ENCODE results near the gene NUAK1. TPM values are rescaled to one million over a fixed set of nuclear protein-coding genes. Genes with fewer than 3 reads are reported as not detected.
A peak's percentile ranks its signal among the peaks of the same experiment; 100 is the strongest.

The NUAK1 gene
- total RNA-seq, 1 donor from 2014 or later: 23.4 TPM

- H3K27me3 Mint-ChIP-seq (ENCODE audit: low read depth): no peaks in the 10 kb centered on the region
- no peaks in the 10 kb centered on the region for H3K36me3 Mint-ChIP-seq
- no peak overlapping the region for H3K4me3 Mint-ChIP-seq
- peaks cover 66% of the 10 kb centered on the region for H3K4me1 Mint-ChIP-seq
- peak overlapping the region; percentile 66 for H3K27ac Mint-ChIP-seq
- TF ChIP-seq, protein P1, sequence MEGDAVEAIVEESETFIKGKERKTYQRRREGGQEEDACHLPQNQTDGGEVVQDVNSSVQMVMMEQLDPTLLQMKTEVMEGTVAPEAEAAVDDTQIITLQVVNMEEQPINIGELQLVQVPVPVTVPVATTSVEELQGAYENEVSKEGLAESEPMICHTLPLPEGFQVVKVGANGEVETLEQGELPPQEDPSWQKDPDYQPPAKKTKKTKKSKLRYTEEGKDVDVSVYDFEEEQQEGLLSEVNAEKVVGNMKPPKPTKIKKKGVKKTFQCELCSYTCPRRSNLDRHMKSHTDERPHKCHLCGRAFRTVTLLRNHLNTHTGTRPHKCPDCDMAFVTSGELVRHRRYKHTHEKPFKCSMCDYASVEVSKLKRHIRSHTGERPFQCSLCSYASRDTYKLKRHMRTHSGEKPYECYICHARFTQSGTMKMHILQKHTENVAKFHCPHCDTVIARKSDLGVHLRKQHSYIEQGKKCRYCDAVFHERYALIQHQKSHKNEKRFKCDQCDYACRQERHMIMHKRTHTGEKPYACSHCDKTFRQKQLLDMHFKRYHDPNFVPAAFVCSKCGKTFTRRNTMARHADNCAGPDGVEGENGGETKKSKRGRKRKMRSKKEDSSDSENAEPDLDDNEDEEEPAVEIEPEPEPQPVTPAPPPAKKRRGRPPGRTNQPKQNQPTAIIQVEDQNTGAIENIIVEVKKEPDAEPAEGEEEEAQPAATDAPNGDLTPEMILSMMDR (IDR thresholded peaks at IDR 0.05; ENCODE audit: unreplicated experiment): no peak
- DNase-seq (ENCODE audit: low spot score in 2 of 2, unreplicated experiment in 2 of 2): no peak
- no peaks in the 10 kb centered on the region for H3K9me3 Mint-ChIP-seq
Observed at GRCh38 chr12:106114447-106115068, 24.2 kb downstream of the NUAK1 start.

GRCh38 chr12:106113824-106114446, 24.8 kb downstream of the NUAK1 start:
- H3K27ac Mint-ChIP-seq: peak overlapping the region; percentile 62
- no peak overlapping the region for H3K4me3 Mint-ChIP-seq
- H3K4me1 Mint-ChIP-seq: peaks cover 66% of the 10 kb centered on the region

DNA sequence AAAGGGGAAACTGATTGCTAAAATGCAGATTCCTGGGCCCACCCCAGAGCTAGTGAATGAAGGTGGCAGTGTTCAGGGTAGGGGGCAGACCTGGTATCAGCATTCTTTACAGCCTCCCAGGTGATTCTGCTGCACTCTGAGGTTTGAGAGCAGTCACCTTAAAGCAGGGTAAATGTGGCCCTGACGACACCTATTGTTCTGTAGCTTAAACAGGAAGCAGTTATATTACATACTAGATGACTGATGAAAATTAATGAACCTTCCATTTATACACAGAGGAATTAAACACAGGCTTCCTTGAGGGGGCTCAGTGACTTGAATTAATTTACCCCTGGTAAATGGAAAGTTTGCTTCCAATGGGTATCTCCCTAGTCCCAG, 25.3 kb downstream of the NUAK1 start:
- Mint-ChIP-seq H3K27me3 (ENCODE audit: low read depth) (no peaks in the 10 kb centered on the region), H3K4me3 (no peak overlapping the region), H3K27ac (peak overlapping the region; percentile 62), H3K4me1 (peaks cover 66% of the 10 kb centered on the region), H3K36me3 (no peaks in the 10 kb centered on the region), H3K9me3 (no peaks in the 10 kb centered on the region)
- no peak for DNase-seq (ENCODE audit: low spot score in 2 of 2, unreplicated experiment in 2 of 2)
- TF ChIP-seq, protein P1 (IDR thresholded peaks at IDR 0.05; ENCODE audit: unreplicated experiment): no peak

More at GRCh38 chr12:106113824-106114446, 24.8 kb downstream of the NUAK1 start:
- Mint-ChIP-seq H3K9me3 (no peaks in the 10 kb centered on the region), H3K36me3 (no peaks in the 10 kb centered on the region), H3K27me3 (ENCODE audit: low read depth) (no peaks in the 10 kb centered on the region)
- TF ChIP-seq, protein P1 (IDR thresholded peaks at IDR 0.05; ENCODE audit: unreplicated experiment): no peak
- no peak for DNase-seq (ENCODE audit: low spot score in 2 of 2, unreplicated experiment in 2 of 2)

- H3K9me3 Mint-ChIP-seq: no peaks in the 10 kb centered on the region
- H3K36me3 Mint-ChIP-seq: no peaks in the 10 kb centered on the region
- no peak overlapping the region for H3K4me3 Mint-ChIP-seq
- H3K27ac Mint-ChIP-seq: peak overlapping the region; percentile 73
- DNase-seq (ENCODE audit: low spot score in 2 of 2, unreplicated experiment in 2 of 2): no peak
- H3K4me1 Mint-ChIP-seq: peaks cover 66% of the 10 kb centered on the region
- TF ChIP-seq, protein P1 (IDR thresholded peaks at IDR 0.05; ENCODE audit: unreplicated experiment): no peak
- H3K27me3 Mint-ChIP-seq (ENCODE audit: low read depth): no peaks in the 10 kb centered on the region
Observed at GRCh38 chr12:106113042-106113441, 25.7 kb downstream of the NUAK1 start.

DNA sequence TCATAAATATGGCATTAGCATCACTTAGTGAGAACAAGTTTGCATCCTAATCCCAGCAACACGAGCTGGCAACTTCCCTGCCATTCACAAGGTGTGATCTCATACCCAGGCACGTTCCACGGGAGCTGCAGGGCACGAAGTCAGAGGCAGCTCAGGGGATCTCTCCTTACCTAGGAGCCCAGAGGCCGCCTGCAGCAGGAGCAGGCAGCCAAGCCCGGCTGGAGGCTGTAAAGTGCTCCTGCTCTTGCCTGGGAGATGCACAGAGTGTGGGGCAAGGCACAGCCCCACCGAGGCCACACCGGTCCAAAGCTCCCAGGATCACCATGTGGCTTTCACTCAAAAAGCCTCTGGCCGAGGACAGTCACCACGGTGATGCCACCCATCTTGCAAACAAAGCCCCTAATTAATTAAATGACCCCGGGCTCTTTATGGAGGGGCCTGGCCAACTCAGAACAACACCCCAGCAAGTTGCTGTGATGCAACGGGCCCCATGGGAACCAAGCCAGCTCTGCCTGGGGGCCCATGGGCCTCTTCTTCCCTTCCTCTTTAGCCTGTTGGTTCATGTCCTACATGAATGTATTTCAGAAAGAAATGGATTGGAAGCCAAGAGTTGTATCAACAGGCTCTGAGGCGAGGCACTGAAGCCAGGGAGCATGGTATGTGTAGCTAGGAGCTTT, 26.5 kb downstream of the NUAK1 start:
- peaks cover 71% of the 10 kb centered on the region for H3K4me1 Mint-ChIP-seq
- H3K36me3 Mint-ChIP-seq: no peaks in the 10 kb centered on the region
- no peaks in the 10 kb centered on the region for H3K27me3 Mint-ChIP-seq (ENCODE audit: low read depth)
- no peak for DNase-seq (ENCODE audit: low spot score in 2 of 2, unreplicated experiment in 2 of 2)
- TF ChIP-seq, protein P1 (IDR thresholded peaks at IDR 0.05; ENCODE audit: unreplicated experiment): no peak
- no peak overlapping the region for H3K4me3 Mint-ChIP-seq
- H3K27ac Mint-ChIP-seq: peak overlapping the region; percentile 70
- H3K9me3 Mint-ChIP-seq: no peaks in the 10 kb centered on the region
